ENCODE data around the gene SAYSD1. TPM values are rescaled to one million over a fixed set of nuclear protein-coding genes. Genes with fewer than 3 reads are reported as not detected.

SAYSD1 gene
- total and polyA plus RNA-seq, 2 experiments from 2014 or later = 9.9 to 12.4 TPM

DNA sequence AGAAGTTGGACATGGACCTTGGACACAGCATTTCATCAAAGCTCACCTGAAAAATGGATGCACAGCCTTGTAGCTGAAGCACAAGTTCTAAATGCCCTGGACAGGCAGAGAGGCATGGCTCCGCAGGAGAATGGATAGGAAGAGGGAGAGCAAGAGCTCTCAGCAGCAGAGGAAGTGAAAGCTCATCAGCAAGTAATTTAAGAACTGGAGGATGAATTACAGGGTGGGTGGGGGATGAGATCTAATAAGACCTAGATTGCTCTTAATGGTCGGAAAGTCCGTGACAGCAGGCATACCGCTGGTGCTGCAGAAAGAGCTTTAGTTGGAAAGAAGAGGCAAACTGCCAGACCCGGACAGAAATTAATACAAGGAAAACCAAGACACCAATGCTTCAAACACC, 37.3 kb upstream of the SAYSD1 start:
- DNase-seq (ENCODE audit: low read depth in 1 of 2, low spot score in 1 of 2) = no peak
- no peak overlapping the region for H3K4me3 ChIP-seq
- TF ChIP-seq CTCF (IDR thresholded peaks at IDR 0.05; ENCODE audit: low read depth, low read length) = no peak
- peaks cover 40% of the 10 kb centered on the region for H3K27me3 ChIP-seq
- H3K36me3 ChIP-seq = no peaks in the 10 kb centered on the region
- no peak overlapping the region for H3K27ac ChIP-seq
- no peaks in the 10 kb centered on the region for H3K4me1 ChIP-seq (ENCODE audit: low read depth)
- no peaks in the 10 kb centered on the region for H3K9me3 ChIP-seq (ENCODE audit: low read depth)

- Histone ChIP-seq H3K36me3 (no peaks in the 10 kb centered on the region), H3K4me1 (ENCODE audit: low read depth) (no peaks in the 10 kb centered on the region), H3K4me3 (no peak overlapping the region), H3K27ac (no peak overlapping the region), H3K27me3 (peaks cover 40% of the 10 kb centered on the region), H3K9me3 (ENCODE audit: low read depth) (no peaks in the 10 kb centered on the region)
- DNase-seq (ENCODE audit: low read depth in 1 of 2, low spot score in 1 of 2) = no peak
- TF ChIP-seq CTCF (IDR thresholded peaks at IDR 0.05; ENCODE audit: low read depth, low read length) = no peak
Measured at GRCh38 chr6:39151211-39151610, 36.2 kb upstream of the SAYSD1 start.

DNA sequence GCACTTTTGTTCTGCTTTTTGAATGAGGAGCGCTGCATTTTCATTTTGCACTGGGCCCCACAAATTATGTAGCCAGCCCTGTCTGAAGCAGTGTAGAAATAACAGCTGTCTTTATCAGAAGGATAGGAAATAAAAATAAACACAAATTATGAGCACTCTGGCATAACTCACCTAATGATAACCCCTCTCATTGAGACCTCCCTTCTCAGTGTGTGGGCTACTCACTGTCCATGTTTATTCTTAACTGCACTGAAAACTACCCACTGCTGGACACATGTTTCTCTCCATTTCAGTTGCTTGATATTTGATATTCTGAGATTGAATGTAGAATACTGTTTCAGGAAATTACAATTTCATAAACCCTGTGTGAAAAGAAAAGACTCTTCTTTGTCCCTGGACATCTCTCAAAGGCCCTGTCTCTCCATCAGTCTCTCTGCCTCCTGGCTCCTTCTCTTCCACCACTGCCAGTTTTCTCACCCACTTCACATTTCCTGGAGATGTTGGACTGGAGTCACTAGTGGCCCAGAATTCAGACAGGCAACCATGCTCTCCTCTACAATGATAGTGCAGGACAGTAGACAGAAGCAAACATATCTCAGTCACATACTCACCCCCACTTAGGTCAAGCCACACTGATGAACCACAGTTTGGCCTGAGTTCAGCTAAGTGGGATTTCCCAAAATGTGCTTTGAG, 29.6 kb upstream of the SAYSD1 start:
- H3K27me3 ChIP-seq = peaks cover 23% of the 10 kb centered on the region
- no peak overlapping the region for H3K4me3 ChIP-seq
- H3K27ac ChIP-seq = no peak overlapping the region
- H3K36me3 ChIP-seq = no peaks in the 10 kb centered on the region
- no peak for DNase-seq (ENCODE audit: low read depth in 1 of 2, low spot score in 1 of 2)
- no peaks in the 10 kb centered on the region for H3K9me3 ChIP-seq (ENCODE audit: low read depth)
- H3K4me1 ChIP-seq (ENCODE audit: low read depth) = no peaks in the 10 kb centered on the region
- no peak for TF ChIP-seq CTCF (IDR thresholded peaks at IDR 0.05; ENCODE audit: low read depth, low read length)

- Histone ChIP-seq H3K36me3 (no peaks in the 10 kb centered on the region), H3K9me3 (ENCODE audit: low read depth) (no peaks in the 10 kb centered on the region), H3K4me1 (ENCODE audit: low read depth) (no peaks in the 10 kb centered on the region), H3K27me3 (peaks cover 16% of the 10 kb centered on the region), H3K4me3 (no peak overlapping the region), H3K27ac (no peak overlapping the region)
- peak in 1 of 2 donors; percentile 41 for DNase-seq (ENCODE audit: low read depth in 1 of 2, low spot score in 1 of 2)
- TF ChIP-seq CTCF (IDR thresholded peaks at IDR 0.05; ENCODE audit: low read depth, low read length) = no peak
Measured at GRCh38 chr6:39143238-39143930, 28.4 kb upstream of the SAYSD1 start.

DNA sequence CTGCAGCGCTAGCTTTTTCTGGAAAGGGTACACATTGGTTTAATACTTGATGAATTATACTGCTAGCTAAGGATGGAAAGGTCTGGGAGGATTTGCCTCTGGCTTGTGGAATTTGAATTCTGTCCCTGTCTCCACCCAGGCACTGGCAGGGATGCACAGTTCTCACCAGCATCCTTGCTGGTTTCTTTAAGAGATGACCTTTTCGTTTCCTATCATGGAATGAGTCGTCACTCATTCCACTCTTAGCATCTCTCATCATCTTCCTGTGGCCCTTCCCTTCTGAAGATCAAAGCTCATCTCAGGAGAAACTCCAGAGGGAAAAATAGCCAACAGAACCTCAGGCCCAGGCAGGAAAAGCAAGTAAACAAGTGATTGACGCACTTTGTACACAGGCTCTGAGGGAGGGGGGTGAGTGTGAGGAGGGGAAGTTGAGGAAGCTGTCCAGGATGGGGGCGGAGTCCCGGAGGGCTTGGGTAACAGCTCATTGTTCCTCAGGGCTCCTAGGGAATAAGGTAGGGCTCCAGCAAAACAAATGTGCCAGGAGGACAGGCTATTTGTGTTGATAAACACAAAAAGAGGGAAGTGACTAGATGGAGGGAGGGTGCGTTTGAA, 25.7 kb upstream of the SAYSD1 start:
- TF ChIP-seq CTCF (IDR thresholded peaks at IDR 0.05; ENCODE audit: low read depth, low read length) = no peak
- no peak overlapping the region for H3K4me3 ChIP-seq
- H3K27me3 ChIP-seq = peaks cover 6% of the 10 kb centered on the region
- no peaks in the 10 kb centered on the region for H3K9me3 ChIP-seq (ENCODE audit: low read depth)
- DNase-seq (ENCODE audit: low read depth in 1 of 2, low spot score in 1 of 2) = no peak
- H3K4me1 ChIP-seq (ENCODE audit: low read depth) = no peaks in the 10 kb centered on the region
- H3K36me3 ChIP-seq = no peaks in the 10 kb centered on the region
- H3K27ac ChIP-seq = no peak overlapping the region
